ENCODE data around the gene C2CD4B. TPM values are rescaled to one million over a fixed set of nuclear protein-coding genes. Genes with fewer than 3 reads are reported as not detected.

C2CD4B gene
- total and polyA plus RNA-seq, 2 of the 13 experiments (the other 11 are each of a cell fraction or from before 2014, with no cell fraction given): not detected

DNA sequence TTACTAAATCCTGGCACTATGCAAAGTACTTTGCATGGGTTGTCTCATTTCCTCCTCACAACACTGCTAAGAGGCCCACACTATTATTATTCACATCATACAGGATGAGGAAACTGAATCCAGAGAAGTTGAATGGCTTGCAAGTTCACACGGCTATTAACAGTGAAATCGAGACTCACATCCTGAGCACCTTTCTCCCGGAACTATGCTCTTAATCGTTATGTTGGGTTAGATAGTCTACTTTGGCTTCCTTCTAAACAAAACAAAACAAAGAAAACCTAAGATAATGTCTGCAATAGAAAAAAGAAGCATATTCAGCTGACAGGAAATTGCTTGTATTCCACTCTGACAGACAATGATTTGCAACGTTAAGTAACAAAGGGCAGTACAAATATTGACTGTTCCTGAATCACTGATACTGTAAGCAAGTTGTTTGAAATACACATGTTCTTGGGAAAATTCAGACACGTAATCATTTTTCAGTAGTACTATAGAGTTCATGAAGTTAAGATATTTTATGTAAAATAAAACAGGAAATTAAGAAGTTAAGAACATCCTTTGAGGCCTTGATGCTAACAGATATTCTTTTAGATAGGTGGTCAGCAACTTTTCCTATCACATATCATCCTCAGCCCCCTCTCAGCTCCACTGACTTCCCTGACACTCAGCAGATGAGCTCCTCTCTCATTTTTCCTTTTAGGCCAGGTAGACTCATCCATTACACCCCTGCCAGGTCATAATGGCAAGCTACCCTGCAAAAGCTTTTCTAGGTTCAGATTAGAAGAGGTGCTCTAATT is 40.7 kb downstream of the C2CD4B start (continued):
- TF ChIP-seq, protein P1, sequence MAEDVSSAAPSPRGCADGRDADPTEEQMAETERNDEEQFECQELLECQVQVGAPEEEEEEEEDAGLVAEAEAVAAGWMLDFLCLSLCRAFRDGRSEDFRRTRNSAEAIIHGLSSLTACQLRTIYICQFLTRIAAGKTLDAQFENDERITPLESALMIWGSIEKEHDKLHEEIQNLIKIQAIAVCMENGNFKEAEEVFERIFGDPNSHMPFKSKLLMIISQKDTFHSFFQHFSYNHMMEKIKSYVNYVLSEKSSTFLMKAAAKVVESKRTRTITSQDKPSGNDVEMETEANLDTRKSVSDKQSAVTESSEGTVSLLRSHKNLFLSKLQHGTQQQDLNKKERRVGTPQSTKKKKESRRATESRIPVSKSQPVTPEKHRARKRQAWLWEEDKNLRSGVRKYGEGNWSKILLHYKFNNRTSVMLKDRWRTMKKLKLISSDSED (CRISPR knock-in tag; IDR thresholded peaks at IDR 0.05): no peak
- no peak for TF ChIP-seq ZNF652 (CRISPR knock-in tag; IDR thresholded peaks at IDR 0.05; ENCODE audit: borderline replicate concordance, low read depth)
- peak; percentile 38; the same call in 1 of the 2 replicates for TF ChIP-seq CEBPG (CRISPR knock-in tag; IDR thresholded peaks at IDR 0.05)
- peak; percentile 98 for TF ChIP-seq SOX5 (CRISPR knock-in tag; IDR thresholded peaks at IDR 0.05; ENCODE audit: borderline replicate concordance)
- TF ChIP-seq ZMYM4 (CRISPR knock-in tag; IDR thresholded peaks at IDR 0.05): no peak
- TF ChIP-seq MAFF (IDR thresholded peaks at IDR 0.05; ENCODE audit: low read depth, low read length): peak; percentile 55
- TF ChIP-seq MAFK (conservative IDR thresholded peaks at IDR 0.05 in 1 of 2, IDR thresholded peaks at IDR 0.05 in 1 of 2; ENCODE audit: low read length in 2 of 2): peak; percentile 48 to 63; a peak in 3 of 4 replicates
- TF ChIP-seq GABPA (IDR thresholded peaks at IDR 0.05; ENCODE audit: low read depth, low read length): no peak
- peak; percentile 45; the same call in 1 of the 2 replicates for TF ChIP-seq GABPA (CRISPR knock-in tag; IDR thresholded peaks at IDR 0.05; ENCODE audit: low read depth)
- TF ChIP-seq NFE2L1 (CRISPR knock-in tag; IDR thresholded peaks at IDR 0.05; ENCODE audit: borderline replicate concordance): no peak
- no peak for TF ChIP-seq ZNF282 (IDR thresholded peaks at IDR 0.05; ENCODE audit: partially characterized antibody)
- TF ChIP-seq MIXL1 (CRISPR knock-in tag; IDR thresholded peaks at IDR 0.05): 0 out of 2 replicates have a peak, but pooled peaks have one; percentile 56
- TF ChIP-seq ZNF614 (CRISPR knock-in tag; IDR thresholded peaks at IDR 0.05; ENCODE audit: borderline replicate concordance): no peak
- no peak for TF ChIP-seq ARNT2 (CRISPR knock-in tag; IDR thresholded peaks at IDR 0.05; ENCODE audit: low read depth)
- TF ChIP-seq FOXA1 (IDR thresholded peaks at IDR 0.05): no peak
- peak; percentile 21; the same call in 1 of the 2 replicates for TF ChIP-seq FOXA1 (CRISPR knock-in tag; IDR thresholded peaks at IDR 0.05)
- TF ChIP-seq SIX4 (CRISPR knock-in tag; IDR thresholded peaks at IDR 0.05): no peak
- TF ChIP-seq, protein P2, sequence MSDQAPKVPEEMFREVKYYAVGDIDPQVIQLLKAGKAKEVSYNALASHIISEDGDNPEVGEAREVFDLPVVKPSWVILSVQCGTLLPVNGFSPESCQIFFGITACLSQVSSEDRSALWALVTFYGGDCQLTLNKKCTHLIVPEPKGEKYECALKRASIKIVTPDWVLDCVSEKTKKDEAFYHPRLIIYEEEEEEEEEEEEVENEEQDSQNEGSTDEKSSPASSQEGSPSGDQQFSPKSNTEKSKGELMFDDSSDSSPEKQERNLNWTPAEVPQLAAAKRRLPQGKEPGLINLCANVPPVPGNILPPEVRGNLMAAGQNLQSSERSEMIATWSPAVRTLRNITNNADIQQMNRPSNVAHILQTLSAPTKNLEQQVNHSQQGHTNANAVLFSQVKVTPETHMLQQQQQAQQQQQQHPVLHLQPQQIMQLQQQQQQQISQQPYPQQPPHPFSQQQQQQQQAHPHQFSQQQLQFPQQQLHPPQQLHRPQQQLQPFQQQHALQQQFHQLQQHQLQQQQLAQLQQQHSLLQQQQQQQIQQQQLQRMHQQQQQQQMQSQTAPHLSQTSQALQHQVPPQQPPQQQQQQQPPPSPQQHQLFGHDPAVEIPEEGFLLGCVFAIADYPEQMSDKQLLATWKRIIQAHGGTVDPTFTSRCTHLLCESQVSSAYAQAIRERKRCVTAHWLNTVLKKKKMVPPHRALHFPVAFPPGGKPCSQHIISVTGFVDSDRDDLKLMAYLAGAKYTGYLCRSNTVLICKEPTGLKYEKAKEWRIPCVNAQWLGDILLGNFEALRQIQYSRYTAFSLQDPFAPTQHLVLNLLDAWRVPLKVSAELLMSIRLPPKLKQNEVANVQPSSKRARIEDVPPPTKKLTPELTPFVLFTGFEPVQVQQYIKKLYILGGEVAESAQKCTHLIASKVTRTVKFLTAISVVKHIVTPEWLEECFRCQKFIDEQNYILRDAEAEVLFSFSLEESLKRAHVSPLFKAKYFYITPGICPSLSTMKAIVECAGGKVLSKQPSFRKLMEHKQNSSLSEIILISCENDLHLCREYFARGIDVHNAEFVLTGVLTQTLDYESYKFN (CRISPR knock-in tag; conservative IDR thresholded peaks at IDR 0.05): peak; percentile 50
- TF ChIP-seq, protein P3, sequence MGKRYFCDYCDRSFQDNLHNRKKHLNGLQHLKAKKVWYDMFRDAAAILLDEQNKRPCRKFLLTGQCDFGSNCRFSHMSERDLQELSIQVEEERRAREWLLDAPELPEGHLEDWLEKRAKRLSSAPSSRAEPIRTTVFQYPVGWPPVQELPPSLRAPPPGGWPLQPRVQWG (CRISPR knock-in tag; IDR thresholded peaks at IDR 0.05; ENCODE audit: borderline replicate concordance, low read depth): no peak
- TF ChIP-seq CBX1 (IDR thresholded peaks at IDR 0.05; ENCODE audit: low read depth): no peak
- no peak for TF ChIP-seq JUND (CRISPR knock-in tag; IDR thresholded peaks at IDR 0.05)
- TF ChIP-seq PITX1 (CRISPR knock-in tag; IDR thresholded peaks at IDR 0.05): no peak
- TF ChIP-seq, protein P4, sequence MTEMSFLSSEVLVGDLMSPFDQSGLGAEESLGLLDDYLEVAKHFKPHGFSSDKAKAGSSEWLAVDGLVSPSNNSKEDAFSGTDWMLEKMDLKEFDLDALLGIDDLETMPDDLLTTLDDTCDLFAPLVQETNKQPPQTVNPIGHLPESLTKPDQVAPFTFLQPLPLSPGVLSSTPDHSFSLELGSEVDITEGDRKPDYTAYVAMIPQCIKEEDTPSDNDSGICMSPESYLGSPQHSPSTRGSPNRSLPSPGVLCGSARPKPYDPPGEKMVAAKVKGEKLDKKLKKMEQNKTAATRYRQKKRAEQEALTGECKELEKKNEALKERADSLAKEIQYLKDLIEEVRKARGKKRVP (CRISPR knock-in tag; IDR thresholded peaks at IDR 0.05): peak in 1 of 2 experiments; percentile 19; a peak in 1 of 4 replicates
- TF ChIP-seq FOXC1 (CRISPR knock-in tag; IDR thresholded peaks at IDR 0.05; ENCODE audit: borderline replicate concordance): no peak
- no peak for TF ChIP-seq CREB1 (IDR thresholded peaks at IDR 0.05)
- peak; percentile 43; the same call in 1 of the 2 replicates for TF ChIP-seq CREB1 (CRISPR knock-in tag; IDR thresholded peaks at IDR 0.05)
